ENCODE results near the gene CD300LB. TPM values are rescaled to one million over a fixed set of nuclear protein-coding genes. Genes with fewer than 3 reads are reported as not detected.
"Not testable (repeated sequence)": the region's sequence is repeated elsewhere in the genome, so short reads cannot be mapped to it uniquely, and the experiment has no call there.

CD300LB gene
- total RNA-seq, 1 donor from 2014 or later: not detected

DNA sequence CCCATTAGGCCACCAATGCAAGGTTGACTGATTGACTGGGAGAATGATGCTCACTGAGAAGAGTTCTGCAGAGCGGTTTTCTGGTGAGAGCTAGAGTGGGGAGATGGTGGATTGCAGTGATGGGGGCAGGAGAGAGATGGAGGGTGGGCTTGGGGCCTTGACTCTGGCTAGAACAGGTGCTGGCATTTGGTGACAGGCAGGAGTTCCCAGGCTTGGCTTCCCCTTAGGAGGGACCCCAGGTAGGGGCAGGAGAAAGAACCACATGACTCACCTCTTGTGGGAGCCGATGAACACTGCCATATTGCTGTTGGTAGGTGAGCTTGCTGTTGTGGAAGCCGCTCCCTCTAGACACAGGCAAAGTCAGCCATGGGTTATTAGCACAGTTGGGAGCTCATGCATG lies 8.0 kb downstream of the CD300LB start:
- H3K27me3 Mint-ChIP-seq (ENCODE audit: low read depth): peaks cover 51% of the 10 kb centered on the region
- TF ChIP-seq, protein P1, sequence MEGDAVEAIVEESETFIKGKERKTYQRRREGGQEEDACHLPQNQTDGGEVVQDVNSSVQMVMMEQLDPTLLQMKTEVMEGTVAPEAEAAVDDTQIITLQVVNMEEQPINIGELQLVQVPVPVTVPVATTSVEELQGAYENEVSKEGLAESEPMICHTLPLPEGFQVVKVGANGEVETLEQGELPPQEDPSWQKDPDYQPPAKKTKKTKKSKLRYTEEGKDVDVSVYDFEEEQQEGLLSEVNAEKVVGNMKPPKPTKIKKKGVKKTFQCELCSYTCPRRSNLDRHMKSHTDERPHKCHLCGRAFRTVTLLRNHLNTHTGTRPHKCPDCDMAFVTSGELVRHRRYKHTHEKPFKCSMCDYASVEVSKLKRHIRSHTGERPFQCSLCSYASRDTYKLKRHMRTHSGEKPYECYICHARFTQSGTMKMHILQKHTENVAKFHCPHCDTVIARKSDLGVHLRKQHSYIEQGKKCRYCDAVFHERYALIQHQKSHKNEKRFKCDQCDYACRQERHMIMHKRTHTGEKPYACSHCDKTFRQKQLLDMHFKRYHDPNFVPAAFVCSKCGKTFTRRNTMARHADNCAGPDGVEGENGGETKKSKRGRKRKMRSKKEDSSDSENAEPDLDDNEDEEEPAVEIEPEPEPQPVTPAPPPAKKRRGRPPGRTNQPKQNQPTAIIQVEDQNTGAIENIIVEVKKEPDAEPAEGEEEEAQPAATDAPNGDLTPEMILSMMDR (conservative IDR thresholded peaks at IDR 0.05): no peak
- peaks cover 4% of the 10 kb centered on the region for H3K9me3 Mint-ChIP-seq
- no peak overlapping the region for H3K27ac Mint-ChIP-seq (ENCODE audit: unreplicated experiment)
- DNase-seq (ENCODE audit: low read depth, low spot score): no peak
- H3K4me3 Mint-ChIP-seq: no peak overlapping the region
- no peaks in the 10 kb centered on the region for H3K4me1 Mint-ChIP-seq
- no peaks in the 10 kb centered on the region for H3K36me3 Mint-ChIP-seq (ENCODE audit: low read depth)

DNA sequence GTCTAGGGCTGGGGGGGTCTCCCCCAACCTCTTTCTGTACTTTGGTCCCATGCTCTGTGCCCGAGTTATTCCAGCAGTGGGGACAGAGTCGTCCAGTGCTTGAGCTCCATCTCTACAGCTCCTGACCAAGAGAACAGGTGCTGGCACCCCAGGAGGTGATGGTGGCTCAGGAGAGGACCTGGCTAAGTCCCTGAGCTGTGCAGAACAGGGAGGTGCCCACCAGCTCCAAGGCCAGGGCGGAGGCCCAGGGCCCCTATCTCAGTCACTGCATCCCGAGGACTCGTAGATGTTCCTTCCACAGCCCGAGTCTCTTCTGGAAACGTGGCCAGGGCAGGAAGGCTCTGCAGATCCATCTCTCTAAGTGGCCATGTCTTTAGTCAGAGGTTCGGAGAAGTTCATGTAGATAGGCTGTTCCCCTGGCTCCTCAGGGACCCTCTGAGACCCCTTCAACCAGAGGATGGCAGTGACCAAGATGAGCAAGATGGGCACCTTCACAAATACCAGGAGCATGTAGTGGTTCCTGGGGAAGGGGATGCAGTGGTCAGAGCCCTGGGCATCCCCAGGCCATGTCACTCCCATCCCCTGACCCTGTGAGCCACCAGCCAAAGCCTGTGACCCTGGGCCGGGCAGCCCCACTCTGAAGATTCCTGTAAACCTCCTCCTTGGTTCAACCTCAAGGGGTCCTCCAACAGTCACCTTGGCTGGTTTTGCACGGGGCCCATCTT lies 8.7 kb downstream of the CD300LB start:
- Mint-ChIP-seq H3K9me3 (peaks cover 8% of the 10 kb centered on the region), H3K4me1 (no peaks in the 10 kb centered on the region), H3K27me3 (ENCODE audit: low read depth) (peaks cover 53% of the 10 kb centered on the region), H3K4me3 (no peak overlapping the region), H3K36me3 (ENCODE audit: low read depth) (no peaks in the 10 kb centered on the region), H3K27ac (ENCODE audit: unreplicated experiment) (no peak overlapping the region)
- DNase-seq (ENCODE audit: low read depth, low spot score): no peak
- TF ChIP-seq, protein P1 (conservative IDR thresholded peaks at IDR 0.05): no peak

DNA sequence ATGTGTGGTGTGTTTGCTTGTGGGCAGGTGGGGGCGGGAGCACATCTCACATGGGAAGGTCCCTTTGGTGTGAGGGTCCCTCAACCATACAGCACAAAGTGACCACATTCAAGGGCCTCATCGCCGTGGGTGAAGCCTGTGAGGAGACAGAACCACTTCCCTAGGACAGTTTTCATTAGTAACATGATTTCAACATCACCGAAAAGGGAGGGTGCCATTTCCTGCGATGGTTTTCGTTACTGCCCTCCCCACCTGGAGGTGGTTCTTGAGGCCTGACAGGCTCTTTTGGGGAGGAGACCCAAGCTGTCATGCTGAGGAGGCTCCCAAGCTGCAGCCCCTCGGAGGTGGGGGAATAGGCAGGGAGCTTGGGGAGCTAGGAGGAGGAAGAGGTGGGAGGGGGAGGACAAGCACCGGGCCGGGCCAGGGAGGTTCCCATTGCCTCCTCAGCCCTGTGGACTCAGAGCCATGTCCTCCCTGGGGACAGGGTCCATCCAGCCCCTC lies 9.5 kb downstream of the CD300LB start:
- Mint-ChIP-seq H3K4me3 (no peak overlapping the region), H3K27ac (ENCODE audit: unreplicated experiment) (no peak overlapping the region), H3K36me3 (ENCODE audit: low read depth) (no peaks in the 10 kb centered on the region), H3K4me1 (no peaks in the 10 kb centered on the region), H3K9me3 (peaks cover 8% of the 10 kb centered on the region), H3K27me3 (ENCODE audit: low read depth) (peaks cover 51% of the 10 kb centered on the region)
- no peak for DNase-seq (ENCODE audit: low read depth, low spot score)
- TF ChIP-seq, protein P1 (conservative IDR thresholded peaks at IDR 0.05): no peak

DNA sequence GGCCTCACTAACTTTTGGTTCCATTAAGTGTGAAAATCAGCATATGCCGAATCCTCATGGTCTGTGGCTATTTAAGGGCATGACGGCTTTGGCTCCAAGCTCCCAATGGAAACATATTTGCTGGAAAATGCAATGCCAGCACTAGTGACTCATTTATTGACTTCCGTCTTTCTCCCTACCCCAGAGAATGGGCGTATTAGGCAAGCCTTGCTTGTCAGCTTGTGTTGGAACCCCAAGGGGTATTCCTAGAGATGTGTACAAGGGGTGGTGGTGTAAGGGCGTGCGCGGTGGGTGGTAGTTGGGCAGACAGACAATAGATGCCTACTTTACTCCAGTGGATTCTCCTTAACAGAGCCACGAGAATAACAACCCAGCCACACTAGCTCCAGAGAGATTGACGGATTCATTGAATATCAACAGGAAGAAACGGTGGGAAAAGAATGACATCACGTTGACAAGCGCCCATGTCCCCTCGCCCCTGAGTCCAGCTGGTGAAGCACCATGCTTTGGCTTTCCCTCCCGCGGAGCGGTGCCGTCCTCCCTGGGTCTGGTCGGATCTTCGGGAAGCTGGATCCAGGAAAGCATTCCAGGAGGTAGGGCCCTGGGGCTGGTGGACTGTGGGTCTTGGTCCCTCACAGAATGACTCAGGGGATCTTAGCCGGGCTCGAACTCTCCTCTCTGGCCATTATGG lies 10.3 kb downstream of the CD300LB start:
- Mint-ChIP-seq H3K4me3 (no peak overlapping the region), H3K9me3 (peaks cover 8% of the 10 kb centered on the region), H3K27me3 (ENCODE audit: low read depth) (peaks cover 54% of the 10 kb centered on the region), H3K36me3 (ENCODE audit: low read depth) (no peaks in the 10 kb centered on the region), H3K4me1 (no peaks in the 10 kb centered on the region), H3K27ac (ENCODE audit: unreplicated experiment) (no peak overlapping the region)
- DNase-seq (ENCODE audit: low read depth, low spot score): no peak
- TF ChIP-seq, protein P1 (conservative IDR thresholded peaks at IDR 0.05): no peak

DNA sequence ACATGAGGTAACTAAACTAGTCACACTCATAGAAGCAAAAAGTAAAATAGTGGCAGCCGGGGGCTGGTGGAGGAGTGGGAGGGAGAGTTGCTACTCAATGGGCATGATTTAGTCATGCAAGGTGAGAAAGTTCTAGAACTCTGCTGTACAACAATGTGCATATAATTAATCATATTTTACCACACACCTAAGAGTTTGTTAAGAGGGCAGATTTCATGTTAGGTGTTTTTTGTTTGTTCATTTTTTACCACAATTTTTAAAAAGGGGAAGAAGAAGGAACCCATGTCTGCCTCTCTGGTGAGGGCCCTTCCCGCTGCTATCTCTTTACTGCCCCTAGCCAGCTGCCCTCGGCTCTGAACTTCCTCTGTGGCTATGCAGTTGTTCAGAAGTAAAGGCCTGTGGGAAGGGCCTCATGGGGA lies 11.2 kb downstream of the CD300LB start:
- Mint-ChIP-seq H3K4me1 (no peaks in the 10 kb centered on the region), H3K27me3 (ENCODE audit: low read depth) (peaks cover 53% of the 10 kb centered on the region), H3K27ac (ENCODE audit: unreplicated experiment) (no peak overlapping the region), H3K4me3 (no peak overlapping the region), H3K36me3 (ENCODE audit: low read depth) (no peaks in the 10 kb centered on the region), H3K9me3 (peaks cover 8% of the 10 kb centered on the region)
- TF ChIP-seq, protein P1 (conservative IDR thresholded peaks at IDR 0.05): no peak
- DNase-seq (ENCODE audit: low read depth, low spot score): no peak

DNA sequence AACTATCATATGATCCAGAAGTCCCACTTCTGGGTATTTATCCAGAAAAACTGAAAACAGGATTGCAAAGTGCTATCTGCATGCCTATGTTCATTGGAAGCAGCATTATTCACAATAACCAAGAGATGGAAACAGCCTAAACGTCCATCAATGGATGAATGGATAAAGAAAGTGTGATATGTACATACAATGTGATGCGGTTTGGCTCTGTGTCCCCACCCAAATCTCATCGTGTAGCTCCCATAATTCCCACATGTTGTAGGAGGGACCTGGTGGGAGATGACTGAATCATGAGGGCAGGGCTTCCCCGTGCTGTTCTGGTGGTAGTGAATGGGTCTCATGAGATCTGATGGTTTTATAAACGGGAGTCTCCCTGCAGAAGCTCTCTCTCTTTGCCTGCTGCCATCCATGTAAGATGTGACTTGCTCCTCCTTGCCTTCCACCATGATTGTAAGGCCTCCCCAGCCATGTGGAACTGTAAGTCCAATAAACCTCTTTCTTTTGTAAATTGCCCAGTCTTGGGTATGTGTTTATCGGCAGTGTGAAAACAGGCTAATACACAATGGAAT lies 12.8 kb downstream of the CD300LB start:
- peaks cover 12% of the 10 kb centered on the region for H3K36me3 Mint-ChIP-seq (ENCODE audit: low read depth)

More for the DNA sequence above, 12.8 kb downstream of the CD300LB start:
- not testable (repeated sequence) for H3K27ac Mint-ChIP-seq (ENCODE audit: unreplicated experiment); H3K4me1 Mint-ChIP-seq; H3K4me3 Mint-ChIP-seq; DNase-seq (ENCODE audit: low read depth, low spot score)
- Mint-ChIP-seq H3K27me3 (ENCODE audit: low read depth) (peaks cover 52% of the 10 kb centered on the region), H3K9me3 (peaks cover 20% of the 10 kb centered on the region)
